Left colon (tissue), 2 donors: ENCODE results near the gene PLCL2. TPM values are rescaled to one million over a fixed set of nuclear protein-coding genes. Genes with fewer than 3 reads are reported as not detected.
A peak's percentile ranks its signal among the peaks of the same experiment; 100 is the strongest.

Source experiments
- ATAC-seq: fragments of 200-7000 bp; cut with Tn5 transposase; one replicate; pipeline ENCODE4 v1.9.1; 2020; ENCODE audit warnings: mild to moderate bottlenecking, moderate library complexity
- DNase-seq, 2 donors: peaks; one replicate each; pipeline ENCODE4 v3.0.0-alpha.2; 2020
- intact Hi-C, 2 donors: fragments of 100-400 bp; cut with DNase I in 1 of 2; cut with micrococcal nuclease in 1 of 2; formaldehyde crosslinking; loops; one replicate each; pipeline versions ENCODE4 v1.11.2 to v1.14.0; 2022; cut with DNase I, micrococcal nuclease
- total RNA-seq, 2 donors: library from RNA; stranded (reverse); fragmentation: NEBNext Ultra II Directional; extraction: Animal tissue kit (Norgen Biotek cat#: 25700); gene quantifications; one replicate each; pipeline ENCODE4 v1.2.1, GENCODE V29; 2021
- donor health status: DM: no; HTN: no; CAD: no.
- donor health status: DM: yes; HTN: yes; CAD: no.

The PLCL2 gene
- total RNA-seq, 2 donors from 2014 or later, result 15.3 to 28.7 TPM

DNA sequence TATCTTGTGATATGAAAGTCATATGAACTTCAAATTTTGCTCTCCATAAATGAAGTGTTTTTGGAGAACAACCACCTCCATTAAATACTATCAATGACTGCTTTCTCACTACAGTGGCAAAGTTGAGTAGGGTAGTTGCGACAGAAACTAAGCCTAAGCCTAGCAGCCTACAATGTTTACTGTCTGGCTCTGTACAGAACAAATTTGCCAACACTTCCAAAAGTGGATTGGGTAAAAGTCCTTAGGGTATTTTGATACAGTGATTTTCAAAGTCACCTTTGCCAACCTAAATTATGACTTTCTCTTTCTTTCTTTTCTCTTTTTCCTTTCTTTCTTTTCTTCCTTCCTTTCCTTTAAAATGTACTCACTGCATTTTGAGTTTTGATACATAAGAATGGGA is 142.6 kb downstream of the PLCL2 start:
- ATAC-seq, result no peak
- DNase-seq, result no peak
- intact Hi-C loops, result no loop called here

- DNase-seq, result no peak
- intact Hi-C loops, result no loop called here
- ATAC-seq, result no peak
Measured at GRCh38 chr3:17028363-17028762, 143.6 kb downstream of the PLCL2 start.

- ATAC-seq (peak; percentile 36), DNase-seq (no peak)
- intact Hi-C loops, result no loop called here
Measured at GRCh38 chr3:17030438-17030837, 145.7 kb downstream of the PLCL2 start.

- ATAC-seq (no peak), DNase-seq (no peak)
- intact Hi-C loops, result no loop called here
Measured at GRCh38 chr3:17030956-17031652, 146.3 kb downstream of the PLCL2 start.

- intact Hi-C loops, result no loop called here
- DNase-seq, result no peak
- ATAC-seq, result peak; percentile 70
Measured at GRCh38 chr3:17032407-17033034, 147.8 kb downstream of the PLCL2 start.

DNA sequence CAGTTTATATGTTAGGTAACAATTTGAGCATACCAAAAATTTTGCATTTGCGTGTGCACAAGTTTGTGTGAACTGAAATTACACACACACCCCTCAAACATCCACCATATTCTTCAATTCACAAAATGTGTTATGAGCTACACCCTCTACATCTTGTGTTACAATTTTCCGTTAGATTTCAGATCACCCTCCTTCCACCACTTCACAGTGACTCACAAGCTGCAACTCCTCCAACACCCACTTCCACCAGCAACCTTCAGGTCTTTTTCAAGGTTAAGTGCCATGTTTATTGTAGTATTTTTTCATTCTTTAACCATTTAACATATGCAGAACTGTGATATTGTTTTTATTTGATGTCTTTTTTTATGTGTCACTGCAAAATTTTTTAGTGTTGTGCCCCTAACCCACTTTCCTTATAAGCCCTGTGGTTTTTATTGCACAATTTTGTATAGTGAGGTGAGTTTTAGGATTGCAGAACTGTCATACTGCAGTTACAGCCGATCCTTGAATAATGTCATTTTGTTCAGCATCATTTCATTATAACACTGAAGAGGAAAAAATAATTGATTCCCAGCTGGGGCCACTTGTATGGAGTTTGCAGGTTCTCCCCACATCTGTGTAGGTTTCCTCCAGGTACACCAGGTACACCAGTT is 148.9 kb downstream of the PLCL2 start:
- no peak for DNase-seq
- ATAC-seq, result no peak
- intact Hi-C loops, result no loop called here

- DNase-seq (no peak), ATAC-seq (peak; percentile 83)
- intact Hi-C loops, result no loop called here
Measured at GRCh38 chr3:17035033-17035432, 150.3 kb downstream of the PLCL2 start.

GRCh38 chr3:17035966-17036365 is 151.2 kb downstream of the PLCL2 start:
- no peak for DNase-seq
- no peak for ATAC-seq
- intact Hi-C loops, result no loop called here

DNA sequence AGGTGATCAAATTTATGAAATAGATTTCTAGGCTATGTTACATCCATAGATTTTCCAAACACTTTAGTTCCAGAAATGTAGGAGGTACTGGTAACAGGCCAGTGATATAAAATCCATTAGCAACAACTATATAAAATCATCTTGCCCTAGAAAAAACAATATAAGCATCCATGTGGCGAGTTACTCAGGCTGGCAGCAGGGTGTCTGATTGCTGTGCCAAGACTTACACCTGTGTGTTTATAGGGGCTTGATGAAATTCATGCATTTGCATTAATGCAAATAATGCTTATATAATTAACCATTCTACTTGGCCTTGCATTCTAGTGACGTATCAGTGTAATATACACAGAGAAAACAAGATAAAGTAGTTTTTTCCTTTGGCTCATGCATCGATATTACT is 153.4 kb downstream of the PLCL2 start:
- intact Hi-C loops, result no loop called here
- ATAC-seq, result no peak
- DNase-seq, result no peak

DNA sequence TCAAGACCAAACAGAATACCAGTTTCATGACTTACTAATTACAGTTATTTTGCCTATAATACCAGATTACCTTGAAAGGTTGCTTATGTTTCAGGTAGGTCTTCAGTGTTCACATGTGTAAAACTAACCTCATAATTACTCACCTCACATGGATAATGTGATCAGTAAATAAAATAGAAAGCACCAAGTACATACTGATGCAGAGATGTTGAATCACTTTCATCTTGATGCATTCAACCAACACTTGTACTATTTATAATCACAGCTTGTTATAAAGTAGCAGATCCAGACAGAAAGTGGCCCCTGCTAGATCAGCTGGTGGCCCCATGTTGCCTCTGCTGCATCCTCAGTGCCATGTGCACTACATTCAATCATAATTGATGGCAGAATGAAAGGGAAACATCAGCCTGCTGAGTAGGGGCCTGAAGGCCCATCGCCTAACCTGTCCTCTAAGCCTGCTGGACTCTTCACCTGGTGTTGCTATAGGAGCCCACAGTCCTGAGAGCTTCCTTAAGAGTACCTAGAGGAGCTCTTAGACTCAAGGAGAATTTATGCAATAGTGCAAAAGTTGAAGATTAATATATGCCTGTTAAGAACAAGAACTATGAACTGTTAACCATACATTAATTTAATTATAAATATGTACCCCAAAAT is 154.3 kb downstream of the PLCL2 start:
- intact Hi-C loops, result no loop called here
- DNase-seq, result no peak
- peak; percentile 21 for ATAC-seq

DNA sequence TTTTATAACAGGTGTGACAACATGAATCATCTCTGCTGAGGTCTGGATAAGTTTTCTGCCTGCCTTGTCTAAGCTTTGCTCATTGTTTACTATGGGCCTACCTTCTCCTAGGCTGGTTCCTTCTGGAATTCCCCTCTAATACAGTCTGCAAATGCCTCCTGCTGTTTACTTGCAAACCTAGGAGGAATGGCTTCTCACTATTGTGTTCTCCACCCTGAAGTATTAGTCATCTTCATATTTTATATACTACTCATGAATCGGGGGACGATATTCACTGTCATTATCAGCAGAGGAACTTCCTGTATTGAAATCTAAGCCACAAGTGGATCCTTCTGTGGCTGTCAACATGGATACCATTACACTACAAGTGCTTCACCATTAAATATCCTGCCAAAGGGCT is 154.8 kb downstream of the PLCL2 start:
- intact Hi-C loops, result no loop called here
- DNase-seq (no peak), ATAC-seq (peak; percentile 67)

- peak; percentile 24 for ATAC-seq
- intact Hi-C loops, result no loop called here
Measured at GRCh38 chr3:17040322-17040989, 155.7 kb downstream of the PLCL2 start.

GRCh38 chr3:17040990-17041377 is 156.2 kb downstream of the PLCL2 start:
- ATAC-seq (peak; percentile 77), DNase-seq (no peak)
- intact Hi-C loops, result no loop called here

More at GRCh38 chr3:17040322-17040989, 155.7 kb downstream of the PLCL2 start:
- DNase-seq, result no peak

DNA sequence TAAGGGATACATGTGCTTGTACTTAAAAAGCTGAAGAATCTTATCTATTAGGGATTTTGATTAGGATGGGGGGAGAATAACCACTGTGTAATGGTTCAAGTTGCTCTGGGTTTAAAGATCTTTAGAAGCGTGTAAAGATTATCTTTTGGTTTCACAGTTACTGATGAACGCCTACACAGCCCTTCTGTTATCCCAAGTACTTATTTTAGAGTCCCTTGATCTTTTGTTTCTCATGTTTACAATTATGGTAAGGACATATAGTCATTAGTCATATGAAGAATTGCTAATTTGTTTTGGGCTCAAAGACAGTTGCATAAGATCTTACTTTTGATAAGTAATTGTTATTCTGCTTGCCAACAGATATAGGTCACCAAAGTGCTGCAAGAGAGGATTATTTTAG is 160.1 kb downstream of the PLCL2 start:
- intact Hi-C loops, result no loop called here
- DNase-seq, result no peak
- no peak for ATAC-seq

GRCh38 chr3:17045705-17046104 is 160.9 kb downstream of the PLCL2 start:
- intact Hi-C loops, result no loop called here
- no peak for DNase-seq
- no peak for ATAC-seq

DNA sequence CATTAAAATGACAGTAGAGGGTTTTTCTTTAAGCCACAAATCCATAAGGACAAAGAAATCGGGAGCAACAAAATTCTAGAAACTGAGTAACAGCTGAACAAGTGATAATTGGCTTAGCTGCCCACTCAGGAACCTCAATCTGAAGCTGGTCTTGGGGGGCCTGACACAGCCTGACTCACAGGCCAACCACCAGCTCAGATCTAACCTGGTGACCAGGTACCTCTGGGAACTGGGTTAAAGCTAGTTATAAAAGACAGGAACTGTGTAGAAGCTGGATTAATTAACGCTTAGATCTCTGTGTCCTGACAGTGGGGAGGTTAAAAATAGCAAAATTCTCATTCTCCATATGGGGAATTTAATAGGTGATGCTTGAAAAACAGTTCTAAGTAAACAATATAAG is 161.9 kb downstream of the PLCL2 start:
- DNase-seq (no peak), ATAC-seq (no peak)
- intact Hi-C loops, result no loop called here

DNA sequence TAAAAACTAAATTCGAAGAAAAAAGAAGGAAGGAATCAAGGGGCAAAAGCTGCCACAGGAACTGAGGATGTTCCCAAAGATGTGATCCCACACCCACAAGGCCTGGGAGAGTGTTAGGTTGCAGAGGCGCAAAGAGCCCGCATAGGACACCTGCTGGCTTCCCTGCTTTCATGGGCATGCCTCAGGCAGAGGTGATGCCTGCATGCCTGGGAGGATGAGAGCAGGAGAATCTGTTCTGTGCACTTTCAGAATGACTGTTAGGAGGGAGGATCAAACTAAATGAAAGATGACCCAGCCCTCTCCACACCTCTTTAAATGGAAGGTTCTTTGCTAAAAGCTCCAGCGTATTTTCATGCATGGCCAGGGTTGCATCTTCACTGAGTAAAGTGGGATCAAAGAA is 162.4 kb downstream of the PLCL2 start:
- intact Hi-C loops, result no loop called here
- no peak for DNase-seq
- no peak for ATAC-seq

DNA sequence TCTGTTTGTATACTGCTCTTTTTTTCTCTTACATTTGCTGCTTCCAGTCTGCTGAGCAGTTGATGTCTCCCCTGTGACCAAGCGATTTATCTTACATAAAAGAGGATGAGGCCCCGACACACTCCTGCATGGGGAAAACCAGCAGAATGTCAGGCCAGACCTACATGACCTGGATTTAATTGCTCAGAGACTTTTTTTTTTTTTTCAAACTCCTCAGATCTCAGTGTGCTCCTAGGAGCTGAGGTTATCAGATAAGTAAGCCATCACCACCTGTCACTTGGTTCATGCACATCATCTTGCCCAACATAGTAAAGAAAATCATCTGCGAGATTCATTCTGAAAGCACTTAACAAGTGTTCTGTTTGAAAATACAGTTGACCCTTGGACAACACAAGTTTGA is 163.1 kb downstream of the PLCL2 start:
- intact Hi-C loops, result no loop called here
- no peak for ATAC-seq

DNA sequence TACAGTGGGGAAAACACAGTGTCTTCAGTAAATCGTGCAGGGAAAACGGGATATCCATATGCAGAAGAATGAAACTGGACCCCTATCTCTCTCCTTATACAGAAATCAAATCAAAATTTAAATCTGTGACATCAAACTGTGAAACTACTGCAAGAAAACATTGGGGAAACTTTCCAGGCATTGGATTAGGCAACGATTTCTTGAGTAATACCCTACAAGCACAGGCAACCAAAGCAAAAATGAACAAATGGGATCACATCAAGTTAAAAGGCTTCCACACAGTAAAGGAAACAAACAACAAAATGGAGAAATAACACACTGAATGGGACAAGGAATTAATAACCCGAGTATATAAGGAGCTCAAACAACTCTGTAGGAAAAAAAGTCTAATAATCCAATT is 165.3 kb downstream of the PLCL2 start:
- ATAC-seq, result no peak
- intact Hi-C loops, result no loop called here

More for the DNA sequence above, 163.1 kb downstream of the PLCL2 start:
- no peak for DNase-seq

More for the DNA sequence above, 165.3 kb downstream of the PLCL2 start:
- DNase-seq, result no peak
